A549 (cell line): ENCODE measurements around the gene RTN4RL2. TPM values are rescaled to one million over a fixed set of nuclear protein-coding genes. Genes with fewer than 3 reads are reported as not detected.

ENCODE experiments used
- ATAC-seq, 2 experiments: fragments of 200-7000 bp in 1 of 2; fragments of >200 bp in 1 of 2; cut with Nextera tagmentation in 1 of 2; cut with Tn5 transposase in 1 of 2; 3 replicates each; pipeline versions ENCODE4 v1.8.0 to v1.9.1; 2018 to 2020; ENCODE audit warnings: mild to moderate bottlenecking in 1 of 2, moderate library complexity in 1 of 2
- CTCF ChIA-PET: fragments of 300-600 bp; sonication (Branson Sonifier 250); formaldehyde crosslinking; extraction: SDS; loops from one replicate; lab custom pipeline; 2021; ENCODE audit warnings: antibody characterized with exemption, inconsistent platforms; lab: Yijun Ruan, JAX
- POLR2A ChIA-PET: fragments of 350-600 bp; formaldehyde crosslinking; extraction: SDS; loops from one replicate; lab custom pipeline; 2021; ENCODE audit warnings: antibody characterized with exemption, inconsistent platforms; lab: Yijun Ruan, JAX
- DNase-seq, 2 experiments: peaks; one replicate each; pipeline versions ENCODE4 v3.0.0 to v3.0.0-alpha.2; 2011 to 2016; ENCODE audit warnings: low read depth in 1 of 2, low spot score in 1 of 2
- FAIRE-seq: peaks from 2 replicates; lab custom pipeline; 2011; peaks lifted over from hg19 to GRCh38; lab: Jason Lieb, UNC
- H3K27ac ChIP-seq, 2 experiments: fragments of >200 bp; sonication (Bioruptor Twin); formaldehyde crosslinking; 3 replicates each; pipeline ENCODE4 v1.5.1; 2016 to 2017
- H3K4me1 ChIP-seq: fragments of >200 bp; sonication (Bioruptor Twin); formaldehyde crosslinking; 3 replicates; pipeline ENCODE4 v1.6.1; 2016
- H3K4me2 ChIP-seq: fragments of >200 bp; sonication (Bioruptor Twin); formaldehyde crosslinking; 3 replicates; pipeline ENCODE4 v1.6.1; 2016
- H3K4me3 ChIP-seq: fragments of >200 bp; sonication (Bioruptor Twin); formaldehyde crosslinking; 3 replicates; pipeline ENCODE4 v1.5.1; 2016
- H3K9me3 ChIP-seq: fragments of >200 bp; sonication (Bioruptor Twin); formaldehyde crosslinking; 3 replicates; pipeline ENCODE4 v1.6.1; 2016
- CBX2 ChIP-seq: fragments of 200-600 bp; sonication (generic); IDR thresholded peaks from 2 replicates; pipeline ENCODE4 v1.6.1; 2016; ENCODE audit warnings: low read depth, mild to moderate bottlenecking, borderline replicate concordance
- EHF ChIP-seq: fragments of 250-450 bp; sonication (Bioruptor Pico); IDR thresholded peaks from 2 replicates; pipeline ENCODE4 v1.5.0; 2020; ENCODE audit warnings: mild to moderate bottlenecking
- FOSB ChIP-seq: fragments of 250-450 bp; sonication (Bioruptor Pico); IDR thresholded peaks from 2 replicates; pipeline ENCODE4 v1.5.0; 2020; ENCODE audit warnings: mild to moderate bottlenecking, moderate library complexity
- FOSL2 ChIP-seq, 2 experiments: fragments of 450-650 bp in 1 of 2; fragments of >200 bp in 1 of 2; sonication (Bioruptor Twin) in 1 of 2; formaldehyde crosslinking; IDR thresholded peaks; 2 replicates each; pipeline versions ENCODE4 v1.5.0 to v1.6.1; 2016 to 2020; ENCODE audit warnings: mild to moderate bottlenecking in 1 of 2, moderate library complexity in 1 of 2
- FOXS1 ChIP-seq: fragments of 250-450 bp; sonication (Bioruptor Pico); IDR thresholded peaks from 2 replicates; pipeline ENCODE4 v1.5.0; 2020; ENCODE audit warnings: mild to moderate bottlenecking, moderate library complexity
- HDAC2 ChIP-seq: fragments of 200-600 bp; sonication (generic); IDR thresholded peaks from 2 replicates; pipeline ENCODE4 v1.6.1; 2016
- HOXB13 ChIP-seq: fragments of 250-450 bp; sonication (Bioruptor Pico); IDR thresholded peaks from 2 replicates; pipeline ENCODE4 v1.5.0; 2020; ENCODE audit warnings: low read depth, mild to moderate bottlenecking, moderate library complexity
- JUNB ChIP-seq: fragments of >200 bp; sonication (Bioruptor Twin); formaldehyde crosslinking; IDR thresholded peaks from 2 replicates; pipeline ENCODE4 v1.6.1; 2016
- KDM5A ChIP-seq: fragments of 200-600 bp; sonication (generic); IDR thresholded peaks from 2 replicates; pipeline ENCODE4 v1.6.1; 2016; ENCODE audit warnings: antibody characterized with exemption, mild to moderate bottlenecking
- MYC ChIP-seq: IDR thresholded peaks from 2 replicates; pipeline ENCODE4 v1.6.1; 2012; ENCODE audit warnings: mild to moderate bottlenecking, inconsistent platforms, low read length, improper control_type of control experiment, borderline replicate concordance
- NFE2L2 ChIP-seq: fragments of 150-350 bp; conservative IDR thresholded peaks from 2 replicates; pipeline ENCODE4 v1.6.1; 2014; ENCODE audit warnings: low read length
- NPAS2 ChIP-seq: fragments of 250-450 bp; sonication (Bioruptor Pico); IDR thresholded peaks from 2 replicates; pipeline ENCODE4 v1.8.0; 2022; ENCODE audit warnings: mild to moderate bottlenecking, moderate library complexity, borderline replicate concordance
- PHF8 ChIP-seq: fragments of 200-600 bp; sonication (generic); IDR thresholded peaks from 2 replicates; pipeline ENCODE4 v1.6.1; 2016; ENCODE audit warnings: low read depth, mild to moderate bottlenecking, antibody characterized with exemption, moderate library complexity, borderline replicate concordance
- POLR2A ChIP-seq: IDR thresholded peaks from 2 replicates; pipeline ENCODE4 v1.6.1; 2012; ENCODE audit warnings: mild to moderate bottlenecking, low read length
- RARB ChIP-seq: fragments of 250-450 bp; sonication (Bioruptor Pico); IDR thresholded peaks from 2 replicates; pipeline ENCODE4 v1.8.0; 2021; ENCODE audit warnings: mild to moderate bottlenecking, moderate library complexity
- RNF2 ChIP-seq: fragments of 200-600 bp; sonication (generic); IDR thresholded peaks from 2 replicates; pipeline ENCODE4 v1.6.1; 2016; ENCODE audit warnings: low read depth, mild to moderate bottlenecking, antibody characterized with exemption, moderate library complexity, borderline replicate concordance
- SMC3 ChIP-seq: fragments of >200 bp; sonication (Bioruptor Twin); formaldehyde crosslinking; IDR thresholded peaks from 3 replicates; pipeline ENCODE4 v1.6.1; 2018; ENCODE audit warnings: inconsistent platforms
- SREBF2 ChIP-seq: fragments of 450-650 bp; IDR thresholded peaks from 2 replicates; pipeline ENCODE4 v1.6.1; 2014; ENCODE audit warnings: mild to moderate bottlenecking, moderate library complexity
- ZFP36 ChIP-seq: fragments of 450-650 bp; IDR thresholded peaks from 2 replicates; pipeline ENCODE4 v1.6.1; 2014; ENCODE audit warnings: borderline replicate concordance; ENCODE audit not compliant: partially characterized antibody
- ZNF302 ChIP-seq: fragments of 250-450 bp; sonication (Bioruptor Pico); IDR thresholded peaks from 2 replicates; pipeline ENCODE4 v1.9.0; 2021; ENCODE audit warnings: inconsistent platforms, mild to moderate bottlenecking, moderate library complexity
- ZSCAN20 ChIP-seq: fragments of 250-450 bp; sonication (Bioruptor Pico); IDR thresholded peaks from 2 replicates; pipeline ENCODE4 v1.8.0; 2022; ENCODE audit warnings: mild to moderate bottlenecking, moderate library complexity
- WGBS: methylation state at CpG from one replicate; pipeline ENCODE4 v1.1.6; 2017; ENCODE audit errors: missing lambda C conversion rate; 5-methylcytosine and 5-hydroxymethylcytosine counted together
- polyA plus RNA-seq, 4 experiments: library from polyadenylated mRNA; depleted of rRNA in 3 of 4; stranded (reverse); fragments of >200 nt; fragmentation: RNase III in 1 of 4; extraction: RNeasy Plus Mini Kit Qiagen cat#74134 plus additional on column Dnase treatment in 1 of 4; gene quantifications; 2 replicates in 3 of 4; 3 replicates in 1 of 4; pipeline ENCODE4 v1.2.3, GENCODE V29; 2011 to 2017
- TF ChIP-seq, protein P1 (sequence below): fragments of >200 bp; sonication (Bioruptor Twin); formaldehyde crosslinking; IDR thresholded peaks from 3 replicates; pipeline ENCODE4 v1.6.1; 2016
- TF ChIP-seq, protein P2 (sequence below): fragments of 200-600 bp; sonication (generic); IDR thresholded peaks from 2 replicates; pipeline ENCODE4 v1.6.1; 2016; ENCODE audit warnings: antibody characterized with exemption, mild to moderate bottlenecking, moderate library complexity
- TF ChIP-seq, protein P3 (sequence below): fragments of 250-450 bp; sonication (Bioruptor Pico); IDR thresholded peaks from 2 replicates; pipeline ENCODE4 v1.5.0; 2021; ENCODE audit warnings: mild to moderate bottlenecking, moderate library complexity, borderline replicate concordance
- TF ChIP-seq, protein P4 (sequence below): IDR thresholded peaks from 2 replicates; pipeline ENCODE4 v1.6.1; 2012; ENCODE audit warnings: low read depth, borderline replicate concordance
- TF ChIP-seq, protein P5 (sequence below): IDR thresholded peaks from 2 replicates; pipeline ENCODE4 v1.6.1; 2012
- TF ChIP-seq, protein P6 (sequence below): fragments of 150-350 bp; IDR thresholded peaks from 2 replicates; pipeline ENCODE4 v1.6.1; 2014; ENCODE audit warnings: low read depth, mild to moderate bottlenecking, low read length

RTN4RL2 gene
- polyA plus RNA-seq, 2 of the 4 experiments (the other 2 are of a cell fraction) = 9.2 to 23.7 TPM

DNA sequence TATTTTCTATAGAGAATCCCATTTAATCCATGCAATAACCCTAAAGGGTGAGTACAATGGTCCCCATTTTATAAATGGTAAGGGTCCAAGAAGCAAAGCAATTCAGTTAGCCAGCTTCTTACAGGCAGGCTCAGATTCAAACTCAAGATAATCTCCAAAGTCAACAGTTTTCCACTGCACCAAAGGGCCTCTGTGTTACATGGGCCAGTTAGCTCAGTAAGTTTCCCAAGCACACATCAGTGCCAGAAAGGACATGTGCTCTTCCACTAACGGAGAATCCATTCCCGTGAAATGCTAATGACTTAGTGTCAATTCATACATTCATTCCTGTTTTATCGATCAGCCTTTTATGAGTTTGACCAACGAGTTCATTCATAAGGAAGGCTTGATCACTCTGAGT, 44.2 kb downstream of the RTN4RL2 start:
- Histone ChIP-seq H3K27ac (no peak overlapping the region), H3K4me2 (no peak overlapping the region), H3K4me3 (no peak overlapping the region)
- FAIRE-seq (no peak), ATAC-seq (no peak), DNase-seq (no peak)
- CTCF ChIA-PET = interaction anchor here (0.7 to 22.5 kb wide), 9 partner anchors 9 to 47 kb away, joined by 3 to 299 read pairs (median 4); partner anchors contain the start of genes SLC43A1 and TIMM10
- no peak for TF ChIP-seq JUNB
- no peak for TF ChIP-seq EHF
- TF ChIP-seq SMC3 = no peak
- no peak for TF ChIP-seq RARB (CRISPR knock-in tag)
- TF ChIP-seq PHF8 = no peak
- TF ChIP-seq, protein P1, sequence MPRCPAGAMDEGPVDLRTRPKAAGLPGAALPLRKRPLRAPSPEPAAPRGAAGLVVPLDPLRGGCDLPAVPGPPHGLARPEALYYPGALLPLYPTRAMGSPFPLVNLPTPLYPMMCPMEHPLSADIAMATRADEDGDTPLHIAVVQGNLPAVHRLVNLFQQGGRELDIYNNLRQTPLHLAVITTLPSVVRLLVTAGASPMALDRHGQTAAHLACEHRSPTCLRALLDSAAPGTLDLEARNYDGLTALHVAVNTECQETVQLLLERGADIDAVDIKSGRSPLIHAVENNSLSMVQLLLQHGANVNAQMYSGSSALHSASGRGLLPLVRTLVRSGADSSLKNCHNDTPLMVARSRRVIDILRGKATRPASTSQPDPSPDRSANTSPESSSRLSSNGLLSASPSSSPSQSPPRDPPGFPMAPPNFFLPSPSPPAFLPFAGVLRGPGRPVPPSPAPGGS = no peak
- no peak for TF ChIP-seq RNF2
- no peak for TF ChIP-seq MYC
- TF ChIP-seq FOXS1 (CRISPR knock-in tag) = no peak
- TF ChIP-seq NFE2L2 = no peak
- no peak for TF ChIP-seq FOSL2 (IDR thresholded peaks at IDR 0.05)
- TF ChIP-seq FOSL2 (CRISPR knock-in tag; IDR thresholded peaks at IDR 0.05) = no peak
- TF ChIP-seq, all 56 proteins: peak for 0
- POLR2A ChIA-PET = no interaction called here
- 78% methylated on average over 4 of the region's 4 CpGs for WGBS
- H3K9me3 ChIP-seq = no peaks in the 10 kb centered on the region
- peaks cover 8% of the 10 kb centered on the region; the same call in 2 of the 3 replicates for H3K4me1 ChIP-seq

DNA sequence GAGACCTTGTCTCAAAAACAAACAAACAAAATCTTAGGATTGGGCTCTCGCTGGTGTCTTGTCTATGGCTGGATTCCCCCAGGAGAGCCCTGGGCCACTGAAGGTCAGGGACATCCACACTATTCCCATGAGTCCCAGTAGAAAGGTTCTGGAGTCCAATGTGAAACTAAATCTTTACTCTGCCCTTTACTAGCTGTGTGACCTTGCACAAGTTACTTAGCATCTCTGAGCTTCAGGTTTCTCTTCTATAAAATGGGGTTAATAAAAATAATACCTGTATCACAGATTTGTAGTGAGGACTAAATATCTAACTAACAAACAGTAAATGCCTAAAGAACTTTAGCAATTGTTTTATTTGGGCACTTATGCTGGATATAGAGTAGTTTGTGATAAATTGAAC, 46.2 kb downstream of the RTN4RL2 start:
- H3K9me3 ChIP-seq = no peaks in the 10 kb centered on the region
- no peak overlapping the region for H3K27ac ChIP-seq
- H3K4me2 ChIP-seq = no peak overlapping the region
- POLR2A ChIA-PET = no interaction called here
- no peak overlapping the region for H3K4me3 ChIP-seq
- WGBS = 58% methylated on average over 1 of the region's 1 CpG
- TF ChIP-seq MYC = no peak
- TF ChIP-seq ZNF302 = no peak
- TF ChIP-seq NPAS2 (CRISPR knock-in tag) = no peak
- no peak for TF ChIP-seq SREBF2
- TF ChIP-seq FOSL2 (IDR thresholded peaks at IDR 0.05) = no peak
- no peak for TF ChIP-seq FOSL2 (CRISPR knock-in tag; IDR thresholded peaks at IDR 0.05)
- no peak for TF ChIP-seq ZFP36
- no peak for TF ChIP-seq ZSCAN20 (CRISPR knock-in tag)
- no peak for TF ChIP-seq HDAC2
- TF ChIP-seq, protein P2, sequence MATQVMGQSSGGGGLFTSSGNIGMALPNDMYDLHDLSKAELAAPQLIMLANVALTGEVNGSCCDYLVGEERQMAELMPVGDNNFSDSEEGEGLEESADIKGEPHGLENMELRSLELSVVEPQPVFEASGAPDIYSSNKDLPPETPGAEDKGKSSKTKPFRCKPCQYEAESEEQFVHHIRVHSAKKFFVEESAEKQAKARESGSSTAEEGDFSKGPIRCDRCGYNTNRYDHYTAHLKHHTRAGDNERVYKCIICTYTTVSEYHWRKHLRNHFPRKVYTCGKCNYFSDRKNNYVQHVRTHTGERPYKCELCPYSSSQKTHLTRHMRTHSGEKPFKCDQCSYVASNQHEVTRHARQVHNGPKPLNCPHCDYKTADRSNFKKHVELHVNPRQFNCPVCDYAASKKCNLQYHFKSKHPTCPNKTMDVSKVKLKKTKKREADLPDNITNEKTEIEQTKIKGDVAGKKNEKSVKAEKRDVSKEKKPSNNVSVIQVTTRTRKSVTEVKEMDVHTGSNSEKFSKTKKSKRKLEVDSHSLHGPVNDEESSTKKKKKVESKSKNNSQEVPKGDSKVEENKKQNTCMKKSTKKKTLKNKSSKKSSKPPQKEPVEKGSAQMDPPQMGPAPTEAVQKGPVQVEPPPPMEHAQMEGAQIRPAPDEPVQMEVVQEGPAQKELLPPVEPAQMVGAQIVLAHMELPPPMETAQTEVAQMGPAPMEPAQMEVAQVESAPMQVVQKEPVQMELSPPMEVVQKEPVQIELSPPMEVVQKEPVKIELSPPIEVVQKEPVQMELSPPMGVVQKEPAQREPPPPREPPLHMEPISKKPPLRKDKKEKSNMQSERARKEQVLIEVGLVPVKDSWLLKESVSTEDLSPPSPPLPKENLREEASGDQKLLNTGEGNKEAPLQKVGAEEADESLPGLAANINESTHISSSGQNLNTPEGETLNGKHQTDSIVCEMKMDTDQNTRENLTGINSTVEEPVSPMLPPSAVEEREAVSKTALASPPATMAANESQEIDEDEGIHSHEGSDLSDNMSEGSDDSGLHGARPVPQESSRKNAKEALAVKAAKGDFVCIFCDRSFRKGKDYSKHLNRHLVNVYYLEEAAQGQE = no peak
- TF ChIP-seq CBX2 = no peak
- TF ChIP-seq HOXB13 (CRISPR knock-in tag) = no peak
- TF ChIP-seq, protein P3, sequence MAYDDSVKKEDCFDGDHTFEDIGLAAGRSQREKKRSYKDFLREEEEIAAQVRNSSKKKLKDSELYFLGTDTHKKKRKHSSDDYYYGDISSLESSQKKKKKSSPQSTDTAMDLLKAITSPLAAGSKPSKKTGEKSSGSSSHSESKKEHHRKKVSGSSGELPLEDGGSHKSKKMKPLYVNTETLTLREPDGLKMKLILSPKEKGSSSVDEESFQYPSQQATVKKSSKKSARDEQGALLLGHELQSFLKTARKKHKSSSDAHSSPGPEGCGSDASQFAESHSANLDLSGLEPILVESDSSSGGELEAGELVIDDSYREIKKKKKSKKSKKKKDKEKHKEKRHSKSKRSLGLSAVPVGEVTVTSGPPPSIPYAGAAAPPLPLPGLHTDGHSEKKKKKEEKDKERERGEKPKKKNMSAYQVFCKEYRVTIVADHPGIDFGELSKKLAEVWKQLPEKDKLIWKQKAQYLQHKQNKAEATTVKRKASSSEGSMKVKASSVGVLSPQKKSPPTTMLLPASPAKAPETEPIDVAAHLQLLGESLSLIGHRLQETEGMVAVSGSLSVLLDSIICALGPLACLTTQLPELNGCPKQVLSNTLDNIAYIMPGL (CRISPR knock-in tag) = no peak
- TF ChIP-seq, protein P4, sequence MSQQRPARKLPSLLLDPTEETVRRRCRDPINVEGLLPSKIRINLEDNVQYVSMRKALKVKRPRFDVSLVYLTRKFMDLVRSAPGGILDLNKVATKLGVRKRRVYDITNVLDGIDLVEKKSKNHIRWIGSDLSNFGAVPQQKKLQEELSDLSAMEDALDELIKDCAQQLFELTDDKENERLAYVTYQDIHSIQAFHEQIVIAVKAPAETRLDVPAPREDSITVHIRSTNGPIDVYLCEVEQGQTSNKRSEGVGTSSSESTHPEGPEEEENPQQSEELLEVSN = no peak
- TF ChIP-seq KDM5A = no peak
- TF ChIP-seq POLR2A = no peak
- TF ChIP-seq, protein P5, sequence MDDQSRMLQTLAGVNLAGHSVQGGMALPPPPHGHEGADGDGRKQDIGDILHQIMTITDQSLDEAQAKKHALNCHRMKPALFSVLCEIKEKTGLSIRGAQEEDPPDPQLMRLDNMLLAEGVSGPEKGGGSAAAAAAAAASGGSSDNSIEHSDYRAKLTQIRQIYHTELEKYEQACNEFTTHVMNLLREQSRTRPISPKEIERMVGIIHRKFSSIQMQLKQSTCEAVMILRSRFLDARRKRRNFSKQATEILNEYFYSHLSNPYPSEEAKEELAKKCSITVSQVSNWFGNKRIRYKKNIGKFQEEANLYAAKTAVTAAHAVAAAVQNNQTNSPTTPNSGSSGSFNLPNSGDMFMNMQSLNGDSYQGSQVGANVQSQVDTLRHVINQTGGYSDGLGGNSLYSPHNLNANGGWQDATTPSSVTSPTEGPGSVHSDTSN = no peak
- TF ChIP-seq, protein P6, sequence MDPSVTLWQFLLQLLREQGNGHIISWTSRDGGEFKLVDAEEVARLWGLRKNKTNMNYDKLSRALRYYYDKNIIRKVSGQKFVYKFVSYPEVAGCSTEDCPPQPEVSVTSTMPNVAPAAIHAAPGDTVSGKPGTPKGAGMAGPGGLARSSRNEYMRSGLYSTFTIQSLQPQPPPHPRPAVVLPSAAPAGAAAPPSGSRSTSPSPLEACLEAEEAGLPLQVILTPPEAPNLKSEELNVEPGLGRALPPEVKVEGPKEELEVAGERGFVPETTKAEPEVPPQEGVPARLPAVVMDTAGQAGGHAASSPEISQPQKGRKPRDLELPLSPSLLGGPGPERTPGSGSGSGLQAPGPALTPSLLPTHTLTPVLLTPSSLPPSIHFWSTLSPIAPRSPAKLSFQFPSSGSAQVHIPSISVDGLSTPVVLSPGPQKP = no peak
- TF ChIP-seq FOSB (CRISPR knock-in tag) = no peak
- TF ChIP-seq SMC3 = no peak
- DNase-seq = no peak
- ATAC-seq = no peak
- peaks cover 3% of the 10 kb centered on the region; the same call in 1 of the 3 replicates for H3K4me1 ChIP-seq
- CTCF ChIA-PET = interaction anchor here (0.8 to 22.5 kb wide), 7 partner anchors 13 to 161 kb away, joined by 3 to 299 read pairs (median 4); partner anchors contain the start of genes RTN4RL2 and TIMM10
- no peak for FAIRE-seq
